NOMO-1 treated with DMSO at 0.1 percent for 48 hours (cell line): Measurements from ENCODE around the gene CFD.
A peak's percentile ranks its signal among the peaks of the same experiment; 100 is the strongest.
"Not testable (repeated sequence)": the region's sequence is repeated elsewhere in the genome, so short reads cannot be mapped to it uniquely, and the experiment has no call there.

Source experiments
- DNase-seq: peaks from one replicate; lab custom pipeline; 2025; ENCODE audit not compliant: unreplicated experiment; lab: John Stamatoyannopoulos, UW

Gene CFD

GRCh38 chr19:852136-853013 is 7.1 kb upstream of the CFD start, which contains the start of gene ELANE:
TSS of gene ELANE (plus strand) at chr19:852303. CDS start at chr19:852329, 26 bp downstream.
- peak; percentile 55 for DNase-seq

GRCh38 chr19:853014-853585 is 6.4 kb upstream of the CFD start:
- DNase-seq: no peak

GRCh38 chr19:853614-854220 is 5.7 kb upstream of the CFD start:
- not testable (repeated sequence) for DNase-seq

GRCh38 chr19:854549-854948 is 4.9 kb upstream of the CFD start:
- DNase-seq: no peak

GRCh38 chr19:855142-855541 is 4.3 kb upstream of the CFD start:
- no peak for DNase-seq

GRCh38 chr19:855566-856120 is 3.8 kb upstream of the CFD start:
- DNase-seq: no peak

- DNase-seq: no peak
These were observed 1.2 kb upstream of the CFD start for GRCh38 chr19:858284-858683.

GRCh38 chr19:861141-861755 is 1.8 kb downstream of the CFD start:
- DNase-seq: no peak

GRCh38 chr19:861756-862580 is 2.5 kb downstream of the CFD start:
- DNase-seq: no peak

- no peak for DNase-seq
These were observed 3.3 kb downstream of the CFD start for GRCh38 chr19:862581-863314.

GRCh38 chr19:863315-863620 is 3.8 kb downstream of the CFD start:
- DNase-seq: no peak

- DNase-seq: no peak
These were observed 7.4 kb downstream of the CFD start for GRCh38 chr19:866769-867300.

- no peak for DNase-seq
These were observed 7.9 kb downstream of the CFD start for GRCh38 chr19:867301-867793.

GRCh38 chr19:867855-868457 is 8.5 kb downstream of the CFD start:
- no peak for DNase-seq

GRCh38 chr19:868458-869244 is 9.2 kb downstream of the CFD start:
- DNase-seq: no peak

- no peak for DNase-seq
These were observed 10.0 kb downstream of the CFD start for GRCh38 chr19:869245-870177.

GRCh38 chr19:870314-870713 is 10.8 kb downstream of the CFD start:
- no peak for DNase-seq
